Measurements from ENCODE around the gene GPX8.

Gene GPX8

GRCh38 chr5:55172937-55173686 lies 13.1 kb downstream of the GPX8 start, which contains the start of gene CDC20B:
Gene CDC20B (minus strand): TSS chr5:55173177. CDS start chr5:55173000, 177 bp downstream.
- DNase-seq = peak; percentile 37

- DNase-seq = no peak
These were observed 13.8 kb downstream of the GPX8 start for GRCh38 chr5:55173687-55174230.

GRCh38 chr5:55175781-55176175 lies 15.8 kb downstream of the GPX8 start:
- no peak for DNase-seq

- DNase-seq = no peak
These were observed 16.3 kb downstream of the GPX8 start for GRCh38 chr5:55176176-55176818.

GRCh38 chr5:55177078-55177477 lies 17.1 kb downstream of the GPX8 start:
- DNase-seq = no peak

- DNase-seq = no peak
These were observed 20.0 kb downstream of the GPX8 start for GRCh38 chr5:55180016-55180415.

GRCh38 chr5:55187370-55187769 lies 27.4 kb downstream of the GPX8 start:
- DNase-seq = peak; percentile 28

- no peak for DNase-seq
These were observed 28.9 kb downstream of the GPX8 start for GRCh38 chr5:55188656-55189540.

- no peak for DNase-seq
These were observed 31.2 kb downstream of the GPX8 start for GRCh38 chr5:55191165-55191564.

GRCh38 chr5:55205001-55205400 lies 45.0 kb downstream of the GPX8 start:
- DNase-seq = no peak

GRCh38 chr5:55211184-55211874 lies 51.4 kb downstream of the GPX8 start:
- no peak for DNase-seq

Data from NCI-H1105 (cell line).